OCI-M2 (cell line): ENCODE measurements around the gene MMP2.
A peak's percentile ranks its signal among the peaks of the same experiment; 100 is the strongest.

Source experiments
- DNase-seq: peaks from one replicate; lab custom pipeline; 2025; ENCODE audit not compliant: unreplicated experiment; lab: John Stamatoyannopoulos, UW

The MMP2 gene

DNA sequence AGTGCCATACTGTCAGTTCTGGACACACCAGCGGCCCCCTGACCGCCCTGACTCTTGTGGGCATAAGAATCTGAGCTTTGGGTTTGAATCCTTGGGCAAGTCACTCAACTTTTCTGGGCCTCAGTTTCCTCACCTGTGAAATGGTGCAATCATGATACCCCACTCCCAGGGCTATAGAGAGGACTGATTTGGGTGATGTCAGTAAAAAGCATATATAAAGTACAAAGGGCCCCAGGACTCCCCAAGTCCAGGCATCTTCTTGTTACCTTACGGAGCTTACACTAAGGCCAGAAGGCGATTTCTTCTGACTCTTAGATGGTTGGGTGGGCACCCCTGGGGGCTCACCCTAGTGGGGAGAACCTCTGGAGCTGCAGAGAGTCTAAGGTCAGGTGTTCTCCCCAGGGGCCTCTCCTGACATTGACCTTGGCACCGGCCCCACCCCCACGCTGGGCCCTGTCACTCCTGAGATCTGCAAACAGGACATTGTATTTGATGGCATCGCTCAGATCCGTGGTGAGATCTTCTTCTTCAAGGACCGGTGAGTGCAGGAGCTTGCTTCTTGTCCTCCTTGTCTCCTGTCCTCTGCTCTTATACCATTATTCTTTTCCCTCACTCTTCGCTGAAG is 13.9 kb downstream of the MMP2 start:
- no peak for DNase-seq

DNA sequence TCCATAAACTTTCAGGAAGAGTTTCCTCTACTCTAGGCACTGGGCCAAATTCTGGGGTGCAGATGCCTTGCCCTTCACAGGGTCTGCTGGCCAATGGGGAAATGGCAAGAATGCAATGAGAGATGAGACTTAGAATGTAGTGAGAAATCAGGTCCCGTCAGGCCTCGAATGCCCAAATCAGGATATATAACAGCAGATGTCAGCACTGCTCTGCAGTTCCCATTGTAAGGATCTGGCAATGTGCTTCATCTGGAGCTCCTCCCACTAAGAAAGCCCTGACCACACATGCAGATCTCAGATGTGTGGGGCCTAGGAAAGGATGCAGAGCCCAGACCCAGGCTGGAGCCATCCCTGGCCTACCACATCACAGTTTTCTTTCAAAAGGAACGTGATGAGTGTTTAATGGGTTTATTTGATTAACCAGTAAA is 16.0 kb downstream of the MMP2 start:
- DNase-seq = no peak

DNA sequence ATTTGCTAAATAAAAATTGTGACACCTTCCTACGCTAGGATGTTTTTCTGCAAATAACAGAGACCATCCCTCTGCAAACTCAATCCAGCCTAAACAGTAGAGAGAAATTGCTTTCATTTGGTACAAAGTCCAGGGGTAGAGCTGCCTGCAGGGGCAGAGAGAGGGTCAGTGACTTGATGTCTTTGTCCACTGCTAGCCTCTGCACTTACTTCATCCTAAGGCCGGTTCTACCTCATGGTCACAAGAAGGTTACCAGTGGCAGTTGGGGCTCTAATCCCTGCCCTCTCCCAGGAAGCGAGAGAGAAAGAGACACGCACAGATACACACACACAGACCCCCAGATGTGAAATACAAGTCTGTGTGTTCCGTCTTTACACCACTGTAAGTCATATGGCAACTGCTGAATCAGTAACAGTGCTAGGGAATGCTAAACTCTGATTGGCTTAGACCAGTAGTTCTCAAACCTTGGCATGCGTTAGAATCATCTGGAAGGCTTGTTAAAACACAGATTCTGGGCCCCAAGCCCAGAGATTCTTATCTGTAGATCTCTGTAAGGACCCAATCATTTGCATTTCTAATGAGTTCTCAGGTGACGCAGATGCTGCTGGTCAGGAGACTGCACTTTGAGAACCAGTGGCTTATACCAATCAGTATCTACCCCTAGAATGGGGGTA is 16.8 kb downstream of the MMP2 start:
- DNase-seq = no peak

DNA sequence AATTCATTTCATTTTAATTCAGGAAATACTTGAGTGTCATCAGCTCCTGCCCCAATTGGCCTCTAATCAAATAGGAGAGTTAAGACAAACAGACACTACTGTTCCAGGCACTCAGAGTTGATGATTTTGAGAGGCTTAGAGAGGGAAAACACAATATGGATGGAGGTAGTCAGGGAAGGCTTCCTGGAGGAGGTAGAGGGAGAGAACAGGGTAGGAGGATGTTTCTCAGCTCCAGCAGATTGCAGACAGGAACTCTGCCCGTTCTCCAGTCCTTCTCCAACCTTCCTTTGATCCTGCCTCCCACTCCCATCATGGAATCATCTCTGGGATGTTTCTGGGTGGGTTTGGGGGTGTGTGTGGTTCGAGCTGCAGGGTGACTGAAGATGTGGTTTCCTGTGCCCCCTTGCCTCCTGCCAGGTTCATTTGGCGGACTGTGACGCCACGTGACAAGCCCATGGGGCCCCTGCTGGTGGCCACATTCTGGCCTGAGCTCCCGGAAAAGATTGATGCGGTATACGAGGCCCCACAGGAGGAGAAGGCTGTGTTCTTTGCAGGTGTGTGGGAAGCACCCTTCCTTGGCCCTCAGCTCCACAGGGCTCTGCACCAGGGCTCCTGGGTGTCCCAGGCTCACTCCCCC is 17.6 kb downstream of the MMP2 start:
- DNase-seq = no peak

DNA sequence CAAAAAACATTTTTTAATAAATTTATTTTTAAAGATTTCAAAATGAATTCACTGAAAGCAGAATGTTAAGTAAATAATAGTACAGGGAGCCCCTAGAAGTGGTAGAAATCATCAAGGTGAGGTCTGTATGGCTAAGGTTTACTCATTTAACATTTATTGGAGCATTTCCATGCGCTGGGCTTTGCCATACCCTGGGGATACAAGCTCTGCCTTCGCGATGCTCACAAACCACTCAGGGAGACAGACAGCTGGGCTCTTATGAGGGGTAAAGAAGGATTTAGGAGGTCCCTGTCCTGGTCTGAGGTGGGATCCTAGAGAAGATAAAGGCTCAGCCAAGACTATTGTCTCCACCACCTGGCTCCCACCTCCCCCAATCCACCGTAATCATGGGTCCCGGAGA is 18.6 kb downstream of the MMP2 start:
- no peak for DNase-seq

DNA sequence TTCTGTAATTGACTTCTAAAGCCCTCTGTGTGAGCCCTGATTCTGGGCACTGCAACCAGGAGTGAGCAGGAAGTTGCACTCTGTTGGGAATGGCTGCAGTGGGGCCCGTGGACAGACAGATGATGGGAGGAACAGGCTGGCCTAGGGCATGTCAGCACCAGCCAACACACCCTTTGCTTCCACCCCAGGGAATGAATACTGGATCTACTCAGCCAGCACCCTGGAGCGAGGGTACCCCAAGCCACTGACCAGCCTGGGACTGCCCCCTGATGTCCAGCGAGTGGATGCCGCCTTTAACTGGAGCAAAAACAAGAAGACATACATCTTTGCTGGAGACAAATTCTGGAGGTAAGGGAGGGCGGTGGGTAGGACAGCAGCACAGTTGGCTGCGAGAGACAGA is 19.1 kb downstream of the MMP2 start:
- DNase-seq = no peak

DNA sequence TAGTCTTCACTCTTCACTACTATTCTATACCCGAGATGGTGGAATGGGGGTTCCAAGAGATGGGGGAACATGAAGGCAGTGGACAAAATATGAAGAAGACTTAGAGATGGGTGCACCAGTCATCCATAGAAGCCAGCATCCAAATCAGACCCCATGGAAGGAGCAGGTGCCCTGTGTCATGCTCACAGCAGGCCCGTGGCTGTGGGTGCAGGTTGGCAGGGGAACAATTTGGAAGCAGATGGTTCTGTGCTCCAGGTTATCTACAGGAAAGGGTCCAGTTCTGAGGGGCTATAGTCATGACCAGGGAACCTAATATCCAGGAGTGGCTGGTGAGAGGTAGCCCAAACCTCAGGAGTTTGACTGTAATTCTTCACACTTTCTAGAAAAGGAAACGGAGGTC is 20.3 kb downstream of the MMP2 start:
- DNase-seq = no peak

DNA sequence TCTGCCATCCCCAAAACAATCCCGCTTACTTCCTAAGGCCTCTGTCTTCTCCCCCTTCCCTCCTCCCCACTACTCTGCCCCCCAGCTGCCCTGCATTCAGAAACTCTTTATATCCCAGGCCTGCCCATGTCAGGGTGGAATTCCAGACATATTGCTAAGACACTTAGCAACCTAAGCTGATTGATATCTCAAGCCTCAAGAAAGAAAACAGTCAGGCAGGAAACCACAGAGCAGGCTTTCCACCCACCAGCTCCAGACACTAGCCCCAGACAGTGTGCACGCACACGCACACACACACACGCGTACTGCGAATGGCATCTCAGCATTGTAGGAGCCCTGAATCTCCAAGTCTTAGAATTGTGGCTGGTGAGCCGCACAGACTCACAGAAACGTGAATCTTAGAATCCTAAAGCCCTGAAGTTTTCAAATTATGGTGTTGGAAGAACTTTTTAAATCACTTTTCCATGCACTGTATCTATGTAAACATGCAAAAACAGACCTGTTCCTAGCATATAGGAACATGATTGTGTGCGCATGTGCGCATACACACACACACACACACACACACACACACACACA is 21.0 kb downstream of the MMP2 start:
- DNase-seq = no peak

DNA sequence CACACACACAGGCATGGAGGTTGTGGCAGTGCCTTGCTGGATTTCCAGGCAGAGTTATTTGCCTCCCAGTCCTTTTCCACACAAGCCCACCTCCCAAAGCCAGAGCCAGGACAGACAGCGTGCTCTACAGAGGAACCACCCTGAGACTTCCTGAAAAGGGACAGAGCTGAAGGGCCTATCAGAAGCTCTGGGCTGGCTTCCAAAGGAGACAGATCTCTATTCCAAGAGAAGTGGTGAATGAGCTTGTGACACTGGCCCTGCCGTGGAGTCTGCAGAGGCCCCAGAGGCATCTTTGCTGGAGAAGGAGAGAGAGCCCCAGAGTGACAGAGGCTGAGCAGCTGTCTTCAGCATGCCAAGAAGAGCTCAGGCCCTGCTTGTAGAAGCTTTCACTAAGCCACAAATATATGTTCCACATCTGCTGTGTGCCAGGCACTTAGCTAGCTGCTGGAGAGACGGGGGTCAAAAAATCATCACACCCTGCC is 21.6 kb downstream of the MMP2 start:
- no peak for DNase-seq

DNA sequence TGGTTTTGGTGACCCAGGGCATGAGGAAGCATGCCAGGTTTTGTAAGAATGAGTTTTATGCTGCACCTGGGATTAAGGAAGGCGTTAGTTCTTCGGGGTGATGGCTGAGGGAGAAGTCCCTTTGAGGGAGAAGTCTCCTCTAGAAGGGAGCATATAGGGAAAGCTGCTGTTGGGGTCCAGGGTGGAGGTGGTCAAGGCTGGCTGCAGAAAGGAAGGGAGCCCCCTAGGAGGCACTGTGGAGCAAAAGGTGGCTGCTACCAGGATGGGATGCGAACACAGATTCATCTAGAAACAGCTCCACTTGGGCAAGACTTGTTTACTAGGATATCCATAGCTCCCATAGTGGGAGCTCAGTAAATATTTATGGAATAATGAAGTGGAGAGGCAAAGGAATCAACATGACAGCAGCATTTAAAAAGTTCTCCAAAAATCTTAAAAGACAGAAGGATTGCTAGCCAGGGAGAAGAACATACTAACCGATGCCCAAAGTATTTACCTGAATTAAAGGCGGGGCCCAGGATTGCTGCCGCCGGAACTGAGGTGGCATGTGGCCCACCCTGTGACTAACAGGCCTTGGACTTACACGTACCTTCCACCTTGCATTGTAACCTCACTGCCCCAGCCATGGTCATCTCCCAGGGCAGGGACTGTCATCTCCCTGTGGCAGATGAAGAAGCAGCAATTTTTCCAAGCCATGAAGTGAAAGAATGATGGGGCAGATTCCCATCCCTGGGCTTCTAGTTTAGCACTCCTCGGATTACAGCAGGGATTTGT is 22.7 kb downstream of the MMP2 start:
- no peak for DNase-seq

DNA sequence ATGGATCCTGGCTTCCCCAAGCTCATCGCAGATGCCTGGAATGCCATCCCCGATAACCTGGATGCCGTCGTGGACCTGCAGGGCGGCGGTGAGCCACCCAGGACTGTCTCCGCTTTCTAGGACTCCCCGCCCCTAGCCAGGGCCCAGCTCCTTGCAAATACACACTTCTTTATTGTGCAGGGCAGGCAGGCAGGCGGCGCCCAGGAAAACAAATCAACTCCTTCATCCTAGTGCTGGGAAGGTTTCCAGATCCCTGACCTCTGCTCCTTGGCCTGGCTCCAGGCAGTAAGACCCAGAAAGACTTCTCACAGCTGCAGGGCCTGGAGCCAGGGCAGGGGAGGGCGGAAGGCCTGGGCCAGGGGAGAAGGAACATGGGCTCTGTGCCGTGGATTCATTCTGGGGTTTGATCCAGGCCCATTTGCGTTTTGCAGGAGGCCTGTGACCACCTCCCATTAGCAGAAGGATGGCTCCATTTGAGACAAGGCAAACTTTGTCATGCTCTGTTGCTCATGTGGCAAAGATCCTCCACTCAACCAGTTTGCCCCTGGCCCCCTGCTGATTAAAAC is 23.9 kb downstream of the MMP2 start:
- no peak for DNase-seq

DNA sequence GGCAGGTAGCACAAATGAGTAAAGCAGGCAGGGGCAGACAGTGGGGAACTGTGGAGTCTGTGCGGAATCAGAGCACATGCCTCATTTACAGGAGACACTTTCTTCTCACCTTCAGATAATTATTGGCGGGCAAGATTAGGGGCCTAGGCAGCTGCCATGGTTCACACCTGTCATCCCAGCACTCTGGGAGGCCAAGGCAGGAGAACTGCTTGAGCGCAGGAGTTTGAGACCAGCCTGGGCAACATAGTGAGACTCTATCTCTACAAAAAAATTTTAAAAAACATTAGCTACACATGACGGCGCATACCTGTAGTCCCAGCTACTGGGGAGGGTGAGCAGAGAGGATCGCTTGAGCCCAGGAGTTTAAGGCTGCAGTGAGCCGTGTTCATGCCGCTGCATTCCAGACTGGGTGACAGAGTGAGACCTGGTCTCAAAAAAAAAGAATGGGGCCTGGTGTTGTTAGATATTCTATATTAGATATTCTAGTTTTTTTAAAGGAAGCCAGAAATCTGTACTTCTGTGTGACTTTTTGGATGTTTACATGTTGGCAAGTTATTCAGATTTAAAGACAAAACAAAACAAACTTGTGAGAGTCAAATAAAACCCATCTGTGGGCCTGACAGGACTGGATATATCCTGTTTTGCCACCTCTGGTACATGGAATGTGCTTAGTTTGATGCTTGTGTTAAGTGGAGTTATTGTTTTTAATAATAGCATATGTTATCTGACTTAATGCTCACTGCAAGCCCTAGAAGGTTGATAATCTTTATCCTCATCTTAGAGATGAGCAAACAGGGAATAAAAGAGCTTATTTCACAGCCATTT is 24.9 kb downstream of the MMP2 start:
- no peak for DNase-seq

DNA sequence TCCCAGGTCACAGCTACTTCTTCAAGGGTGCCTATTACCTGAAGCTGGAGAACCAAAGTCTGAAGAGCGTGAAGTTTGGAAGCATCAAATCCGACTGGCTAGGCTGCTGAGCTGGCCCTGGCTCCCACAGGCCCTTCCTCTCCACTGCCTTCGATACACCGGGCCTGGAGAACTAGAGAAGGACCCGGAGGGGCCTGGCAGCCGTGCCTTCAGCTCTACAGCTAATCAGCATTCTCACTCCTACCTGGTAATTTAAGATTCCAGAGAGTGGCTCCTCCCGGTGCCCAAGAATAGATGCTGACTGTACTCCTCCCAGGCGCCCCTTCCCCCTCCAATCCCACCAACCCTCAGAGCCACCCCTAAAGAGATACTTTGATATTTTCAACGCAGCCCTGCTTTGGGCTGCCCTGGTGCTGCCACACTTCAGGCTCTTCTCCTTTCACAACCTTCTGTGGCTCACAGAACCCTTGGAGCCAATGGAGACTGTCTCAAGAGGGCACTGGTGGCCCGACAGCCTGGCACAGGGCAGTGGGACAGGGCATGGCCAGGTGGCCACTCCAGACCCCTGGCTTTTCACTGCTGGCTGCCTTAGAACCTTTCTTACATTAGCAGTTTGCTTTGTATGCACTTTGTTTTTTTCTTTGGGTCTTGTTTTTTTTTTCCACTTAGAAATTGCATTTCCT is 26.5 kb downstream of the MMP2 start:
- no peak for DNase-seq

DNA sequence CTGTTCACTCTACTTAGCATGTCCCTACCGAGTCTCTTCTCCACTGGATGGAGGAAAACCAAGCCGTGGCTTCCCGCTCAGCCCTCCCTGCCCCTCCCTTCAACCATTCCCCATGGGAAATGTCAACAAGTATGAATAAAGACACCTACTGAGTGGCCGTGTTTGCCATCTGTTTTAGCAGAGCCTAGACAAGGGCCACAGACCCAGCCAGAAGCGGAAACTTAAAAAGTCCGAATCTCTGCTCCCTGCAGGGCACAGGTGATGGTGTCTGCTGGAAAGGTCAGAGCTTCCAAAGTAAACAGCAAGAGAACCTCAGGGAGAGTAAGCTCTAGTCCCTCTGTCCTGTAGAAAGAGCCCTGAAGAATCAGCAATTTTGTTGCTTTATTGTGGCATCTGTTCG is 27.1 kb downstream of the MMP2 start:
- DNase-seq = no peak

DNA sequence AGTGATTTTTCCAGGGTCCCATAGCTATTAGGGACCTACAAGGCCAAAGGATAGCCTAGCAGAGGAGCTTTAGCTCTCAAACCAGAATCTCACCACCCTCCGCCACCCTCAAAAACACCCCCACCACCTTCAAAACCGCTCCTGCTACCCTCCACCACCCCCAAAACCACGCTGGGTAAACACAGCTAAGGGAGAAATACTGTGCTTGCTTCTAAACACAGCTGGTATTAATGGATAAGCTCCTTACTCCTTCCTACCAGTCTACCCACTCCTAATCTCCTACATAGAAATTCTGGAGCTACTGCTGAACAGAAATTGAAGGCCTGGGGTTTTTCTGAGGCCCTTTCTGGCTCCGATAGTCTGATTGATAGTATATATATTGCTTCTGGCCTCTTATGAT is 27.7 kb downstream of the MMP2 start:
- DNase-seq = no peak

DNA sequence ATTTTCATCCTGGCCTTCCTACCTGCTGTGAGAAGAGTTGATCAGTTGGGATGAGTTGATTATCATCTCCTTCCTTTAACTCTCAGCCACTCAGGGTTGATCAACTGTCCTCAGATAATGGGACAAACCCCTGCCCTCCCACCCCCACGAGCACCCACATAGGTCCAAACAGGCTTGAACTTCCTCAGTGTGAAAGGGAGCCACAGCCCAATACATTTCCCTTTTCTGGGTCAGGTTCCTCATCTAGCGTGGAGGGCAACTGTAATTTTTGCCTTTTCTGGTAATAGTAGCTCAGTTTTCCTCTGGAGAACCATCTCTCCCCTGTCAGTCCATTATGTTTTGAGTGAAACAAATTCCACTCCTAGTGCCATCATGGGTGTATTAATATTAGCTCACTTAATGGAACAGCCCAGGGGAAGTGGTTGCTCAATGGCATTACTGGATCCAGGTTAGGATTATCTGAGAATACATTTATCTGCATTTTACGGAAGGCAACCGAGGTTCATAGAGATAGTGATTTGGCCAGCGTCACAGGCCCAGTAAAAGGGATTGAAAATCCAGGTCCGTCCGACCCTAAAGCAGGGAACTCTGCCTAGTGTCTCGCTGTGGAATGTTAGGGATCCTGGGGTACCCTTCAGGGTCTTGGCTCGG is 29.4 kb downstream of the MMP2 start:
- DNase-seq = no peak

DNA sequence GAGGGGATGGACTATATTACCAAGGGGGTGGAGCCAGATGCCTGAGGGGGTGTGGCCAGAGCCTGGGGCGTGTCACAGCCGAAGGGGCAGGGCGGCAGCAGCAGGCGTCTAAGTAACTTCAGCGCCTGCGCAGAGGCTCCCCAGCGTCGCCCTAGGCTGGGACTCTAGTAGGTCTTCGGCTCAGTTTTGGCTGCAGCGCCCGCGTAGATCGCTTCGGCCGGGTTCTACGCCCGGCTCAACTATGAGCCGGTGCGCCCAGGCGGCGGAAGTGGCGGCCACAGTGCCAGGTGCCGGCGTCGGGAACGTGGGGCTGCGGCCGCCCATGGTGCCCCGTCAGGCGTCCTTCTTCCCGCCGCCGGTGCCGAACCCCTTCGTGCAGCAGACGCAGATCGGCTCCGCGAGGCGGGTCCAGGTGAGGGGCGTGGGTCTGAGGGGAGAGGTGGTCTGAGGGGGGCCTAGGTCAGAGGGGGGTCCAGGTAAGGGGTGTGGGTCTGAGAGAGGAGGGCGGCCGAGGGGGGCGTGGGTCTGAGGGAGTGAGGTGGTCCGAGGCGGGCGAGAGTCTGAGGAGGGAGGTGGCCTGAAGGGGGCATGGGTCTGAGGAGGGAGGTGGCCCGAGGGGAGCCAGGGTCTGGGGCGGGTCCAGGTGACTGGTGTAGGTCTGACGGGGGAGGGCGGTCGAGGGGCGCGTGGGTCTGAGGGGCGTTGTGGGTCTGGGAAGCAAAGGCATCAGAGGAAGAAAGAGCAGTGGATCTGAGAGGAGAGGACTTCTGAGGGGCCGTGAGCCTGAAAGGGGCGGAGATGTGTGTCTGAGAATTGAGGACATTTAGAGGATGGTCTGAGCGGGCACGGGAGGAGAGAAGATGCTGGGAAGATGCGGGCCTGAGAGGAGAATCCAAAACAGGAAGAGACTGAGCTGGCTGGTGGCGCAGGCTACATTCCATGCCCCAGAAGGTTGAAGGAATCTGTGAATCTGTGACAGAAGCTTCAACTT is 30.2 kb downstream of the MMP2 start, which contains the start of gene LPCAT2:
Gene LPCAT2 (plus strand): TSS at position 132 of the 991 bp plus-strand sequence. CDS start 110 bp downstream, at position 242.
- peak; percentile 38 for DNase-seq
